HG03442 (cell line): ENCODE results near the gene FOXL1.

Source experiments
- ATAC-seq: cut with Tn5 transposase; IDR thresholded peaks from one replicate; pipeline ENCODE4 v1.9.1; 2021; ENCODE audit warnings: mild to moderate bottlenecking, moderate library complexity; ENCODE audit not compliant: unreplicated experiment

Gene FOXL1

GRCh38 chr16:86547286-86547685 lies 31.1 kb upstream of the FOXL1 start:
- no peak for ATAC-seq

DNA sequence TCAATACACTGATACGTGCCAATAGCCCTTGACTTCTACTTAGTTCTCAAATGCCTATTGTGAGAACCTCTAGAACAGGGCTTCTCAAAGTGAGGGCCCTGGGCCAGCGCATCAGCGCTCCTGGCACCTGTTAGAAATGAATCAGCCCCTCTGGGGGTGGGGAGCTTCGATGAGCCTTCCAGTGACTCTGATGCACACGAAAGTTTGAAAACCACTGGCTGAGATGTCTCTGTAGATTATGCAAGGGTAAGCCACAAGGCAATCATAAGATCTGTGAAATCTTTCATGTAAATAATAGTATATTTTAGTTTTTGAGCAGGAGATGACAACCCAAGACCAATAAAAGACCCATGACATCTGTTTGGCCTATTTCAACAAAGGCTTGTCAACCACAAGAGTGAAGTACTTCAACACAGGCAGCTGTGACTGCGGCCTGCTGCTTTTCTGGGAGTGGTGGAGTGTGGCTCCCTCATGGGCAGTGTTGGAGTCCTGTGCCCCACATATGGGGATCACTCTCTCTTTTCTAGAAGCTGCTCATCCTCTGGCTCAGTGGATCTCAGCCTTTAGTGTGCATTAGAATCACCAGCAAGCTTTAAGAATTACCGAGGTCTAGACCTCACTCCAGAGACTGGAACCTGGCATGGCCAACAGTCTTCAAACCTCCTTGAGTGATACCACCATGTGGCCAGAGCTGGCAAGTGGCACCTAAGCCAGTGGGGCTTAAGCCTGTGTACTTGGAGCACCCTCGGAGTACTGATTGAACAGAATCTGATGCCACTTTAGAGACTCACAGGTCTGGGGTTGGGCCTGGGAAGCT lies 29.1 kb upstream of the FOXL1 start:
- no peak for ATAC-seq

DNA sequence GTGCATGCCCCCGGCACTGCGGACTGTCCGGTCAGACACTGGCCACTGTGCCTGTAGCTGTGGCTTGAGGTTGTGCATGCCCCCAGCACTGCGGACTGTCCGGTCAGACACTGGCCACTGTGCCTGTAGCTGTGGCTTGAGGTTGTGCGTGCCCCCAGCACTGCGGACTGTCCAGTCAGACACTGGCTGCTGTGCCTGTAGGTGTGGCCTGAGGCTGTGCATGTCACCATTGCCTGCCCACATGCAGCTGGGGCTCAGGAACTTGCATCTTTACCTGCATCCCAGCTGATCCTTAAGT lies 28.5 kb upstream of the FOXL1 start:
- no peak for ATAC-seq

DNA sequence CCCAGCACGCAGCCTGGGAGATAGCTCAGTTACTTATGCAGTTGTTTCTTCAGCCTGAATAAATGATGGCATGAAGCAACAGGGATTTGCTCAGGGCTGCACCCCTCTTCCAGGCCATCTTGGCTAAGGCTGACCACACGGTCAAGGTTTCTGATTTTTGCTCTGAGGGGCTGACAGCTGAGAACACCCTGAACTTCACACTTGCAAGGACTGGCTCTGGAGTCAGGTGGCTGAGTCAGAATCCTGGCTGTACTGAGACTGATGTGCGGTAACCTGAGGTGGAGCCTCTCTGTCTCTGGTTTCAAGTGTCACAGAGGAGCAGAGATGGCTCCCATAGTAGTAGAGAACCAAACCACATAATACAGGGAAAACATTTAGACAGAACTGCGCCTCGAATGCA lies 28.1 kb upstream of the FOXL1 start:
- no peak for ATAC-seq

DNA sequence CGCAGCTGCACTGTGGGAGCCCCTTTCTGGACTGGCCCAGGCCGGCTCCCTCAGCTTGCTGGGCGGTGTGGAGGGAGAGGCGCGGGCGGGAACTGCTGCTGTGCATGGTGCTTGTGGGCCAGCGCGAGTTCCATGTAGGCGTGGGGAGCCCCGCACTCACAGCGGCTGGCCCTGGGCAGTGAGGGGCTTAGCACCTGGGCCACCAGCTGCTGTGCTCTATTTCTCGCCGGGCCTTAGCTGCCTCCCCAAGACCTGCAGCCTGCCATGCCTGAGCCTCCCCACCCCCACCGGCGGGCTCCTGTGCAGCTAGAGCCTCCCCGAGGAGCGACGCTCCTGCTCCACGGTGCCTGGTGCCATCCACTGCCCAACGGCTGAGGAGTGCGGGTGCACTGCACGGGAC lies 25.0 kb upstream of the FOXL1 start:
- no peak for ATAC-seq

DNA sequence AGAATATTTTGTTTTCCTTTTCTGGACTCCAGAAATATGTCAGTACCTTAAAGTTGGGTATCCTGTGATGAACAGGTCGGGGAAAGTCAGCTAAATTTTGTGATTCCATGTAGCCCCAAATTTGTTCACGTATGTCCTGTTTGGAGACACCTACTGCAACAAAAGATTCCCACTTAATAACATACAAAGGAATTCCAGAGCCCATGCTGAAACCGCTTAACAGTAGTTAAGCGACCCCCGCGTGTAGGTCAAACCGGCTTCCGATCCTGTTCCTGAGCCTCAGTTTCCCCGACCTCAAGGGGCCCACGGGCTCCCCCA lies 23.8 kb upstream of the FOXL1 start:
- ATAC-seq = no peak

GRCh38 chr16:86554917-86555703 lies 23.2 kb upstream of the FOXL1 start, which contains the start of gene MTHFSD:
Gene MTHFSD (minus strand): TSS chr16:86555235. CDS start chr16:86555184, 51 bp downstream.
- ATAC-seq = peak; percentile 85

- no peak for ATAC-seq
These were observed 22.7 kb upstream of the FOXL1 start for GRCh38 chr16:86555704-86556075.

GRCh38 chr16:86556576-86556975 lies 21.8 kb upstream of the FOXL1 start:
- ATAC-seq = no peak

DNA sequence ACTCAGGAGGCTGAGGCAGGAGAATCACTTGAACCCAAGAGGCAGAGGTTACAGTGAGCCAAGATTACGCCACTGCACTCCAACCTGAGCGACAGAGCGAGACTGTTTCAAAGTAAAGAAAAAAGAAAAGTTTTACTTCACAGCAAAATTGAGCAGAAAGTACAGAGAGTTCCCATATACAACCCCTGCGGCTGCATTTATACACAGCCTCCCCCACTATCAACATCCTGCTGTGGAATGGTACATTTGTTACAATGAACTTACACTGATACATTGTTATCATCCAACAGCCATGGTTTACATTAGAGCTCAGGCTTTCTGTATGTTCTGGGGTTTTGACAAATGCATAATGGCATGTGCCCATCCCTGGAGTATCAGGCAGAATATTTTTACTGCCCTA lies 20.8 kb upstream of the FOXL1 start:
- no peak for ATAC-seq

DNA sequence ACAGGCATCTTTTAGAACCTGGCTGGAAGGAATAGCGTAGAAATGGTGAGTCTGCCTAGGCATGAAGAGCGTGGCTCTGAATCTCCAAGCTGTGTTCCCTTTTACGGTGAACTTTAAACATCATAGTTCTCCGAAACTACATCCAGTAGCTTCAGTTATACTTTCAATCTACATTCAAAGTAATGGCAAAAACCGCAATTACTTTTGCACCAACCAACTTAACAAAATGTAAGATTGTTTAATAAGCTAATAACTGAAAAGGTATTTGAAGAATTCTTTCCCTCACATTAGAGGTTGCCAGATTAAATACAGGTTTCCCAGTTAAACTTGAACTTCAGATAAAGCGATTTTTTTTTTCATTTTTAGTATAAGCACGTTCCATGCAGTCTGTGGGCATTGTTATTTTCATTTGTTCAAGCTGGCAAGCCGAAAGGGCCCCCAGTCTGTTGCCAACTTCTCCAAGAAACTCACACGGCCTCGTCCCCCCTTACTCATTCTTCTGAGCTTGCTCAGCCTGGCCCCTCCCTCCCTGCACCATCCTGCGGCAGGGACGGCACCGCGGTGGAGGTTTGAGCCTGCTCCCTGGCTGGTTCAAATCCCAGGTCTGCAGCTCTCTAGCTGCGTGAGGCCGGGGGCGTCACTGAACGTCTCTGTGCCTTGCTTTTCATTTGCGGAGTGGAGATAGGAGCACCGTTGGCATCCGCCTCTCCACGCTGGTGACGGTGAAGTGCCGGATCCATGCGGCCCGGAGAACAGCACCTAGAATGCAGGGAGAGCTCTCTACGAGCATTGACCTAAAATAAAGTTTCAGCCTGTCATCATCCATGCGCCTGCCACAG lies 19.8 kb upstream of the FOXL1 start:
- ATAC-seq = no peak

DNA sequence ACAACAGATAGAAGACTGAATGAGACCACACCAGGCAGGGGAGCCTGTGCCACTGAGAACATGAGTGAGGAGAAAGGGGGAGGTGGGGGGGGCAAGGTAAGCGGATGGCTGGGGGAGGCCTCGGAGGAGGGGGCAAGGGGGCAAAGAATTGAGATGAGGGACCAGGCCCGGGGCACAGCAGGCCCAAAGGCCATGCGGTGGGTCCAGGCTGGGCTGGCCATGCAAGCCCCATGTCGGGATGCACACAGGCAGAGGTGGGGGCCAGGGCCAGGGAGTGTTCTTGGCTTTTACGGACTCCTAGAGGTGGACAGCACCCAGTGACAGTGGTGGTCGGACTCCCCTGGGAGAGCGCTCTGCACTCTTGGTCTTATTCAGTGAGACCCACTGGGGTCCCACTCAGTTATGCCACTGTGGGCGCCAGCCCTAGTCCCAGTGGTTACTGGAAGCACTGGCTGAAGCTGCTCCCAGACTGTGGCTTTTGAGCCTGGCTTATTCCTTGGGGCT lies 18.5 kb upstream of the FOXL1 start:
- ATAC-seq = no peak

- ATAC-seq = no peak
These were observed 16.0 kb upstream of the FOXL1 start for GRCh38 chr16:86562356-86562755.

DNA sequence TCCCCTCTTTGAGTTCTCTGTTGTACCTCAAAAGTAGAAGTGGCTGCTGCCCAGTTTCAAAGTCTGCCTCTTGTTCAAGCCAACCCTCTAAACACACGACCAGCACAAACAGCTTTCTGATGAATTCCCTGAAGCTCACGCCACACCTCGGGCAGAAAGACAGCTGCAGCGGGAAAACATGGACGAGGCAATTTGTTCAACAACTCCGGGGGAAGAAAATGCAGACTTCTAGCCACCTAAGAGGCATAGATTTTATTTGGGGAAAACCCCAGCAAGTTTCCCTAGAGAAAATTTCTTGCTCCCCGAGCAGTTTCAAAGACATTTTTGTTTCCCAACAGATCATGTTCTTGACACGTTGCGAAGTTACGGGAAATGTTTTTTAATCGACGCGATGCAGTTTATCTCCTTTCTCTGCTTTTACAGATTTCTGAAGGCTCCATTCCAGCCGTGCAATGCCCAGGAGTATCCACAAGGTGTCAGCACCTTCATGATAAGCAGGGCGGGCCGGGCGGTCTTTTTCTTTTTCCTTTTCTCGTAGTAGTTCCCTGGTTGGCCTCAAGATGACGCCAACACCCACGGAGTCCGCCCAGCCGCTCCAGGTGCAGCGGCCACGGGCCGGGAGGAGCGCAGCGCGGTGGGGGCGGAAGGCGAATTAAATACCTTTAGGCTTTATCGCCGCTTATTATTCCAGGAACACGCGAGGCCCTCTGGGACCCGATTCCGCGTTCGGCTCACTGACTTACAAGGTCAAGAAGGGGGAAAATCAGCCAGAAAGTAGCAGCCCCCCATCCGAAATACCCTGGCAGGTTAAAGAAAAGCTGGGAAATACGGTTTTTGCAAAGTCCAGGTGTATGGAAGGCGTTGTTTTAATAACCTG lies 14.6 kb upstream of the FOXL1 start:
- peak; percentile 75 for ATAC-seq

GRCh38 chr16:86565181-86565631 lies 13.1 kb upstream of the FOXL1 start:
- ATAC-seq = no peak

DNA sequence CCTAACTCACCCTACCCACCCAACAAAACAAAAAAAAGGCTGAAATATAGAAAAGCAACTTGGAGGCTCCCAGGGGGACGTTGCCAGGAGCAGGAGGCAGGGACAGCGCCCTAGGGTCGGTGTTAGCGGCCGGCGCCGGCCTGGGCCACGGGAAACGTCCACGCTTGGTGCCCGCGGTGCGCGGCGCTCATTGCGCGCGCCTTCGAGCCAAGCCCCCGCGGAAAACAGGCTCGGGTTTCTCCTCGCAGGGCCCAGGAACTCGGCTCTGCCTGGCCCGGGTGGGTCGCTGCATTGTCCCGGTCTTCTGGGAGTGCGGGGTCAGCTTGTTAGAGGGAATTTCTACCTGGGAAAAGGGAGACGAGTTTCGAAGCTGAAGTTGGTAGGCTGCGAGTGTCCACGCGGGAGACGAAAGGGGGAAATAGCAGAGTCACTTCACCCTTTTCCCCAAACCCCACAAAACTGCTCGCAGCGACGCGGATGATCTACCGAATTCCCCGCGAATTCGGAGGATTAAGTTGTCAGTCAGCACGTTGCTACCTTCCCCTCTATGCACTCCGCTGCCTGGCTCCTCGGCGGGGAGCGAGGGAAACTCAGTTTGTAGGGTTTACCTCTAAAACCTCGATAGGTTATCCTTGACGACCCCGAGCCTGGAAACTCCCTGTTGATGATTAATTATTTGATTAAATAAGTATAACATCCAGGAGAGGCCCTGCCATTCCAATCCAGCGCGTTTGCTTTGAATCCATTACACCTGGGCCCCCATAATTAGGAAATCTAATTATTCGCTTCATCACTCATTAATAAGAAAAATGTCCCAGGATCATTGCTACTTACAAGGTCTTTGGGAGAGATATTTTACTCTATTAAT lies 12.5 kb upstream of the FOXL1 start:
- no peak for ATAC-seq

- no peak for ATAC-seq
These were observed 11.8 kb upstream of the FOXL1 start, which contains the start of gene FOXC2 for GRCh38 chr16:86566601-86566965. Gene FOXC2 (plus strand): TSS chr16:86566829. CDS start chr16:86567336, 507 bp downstream.

DNA sequence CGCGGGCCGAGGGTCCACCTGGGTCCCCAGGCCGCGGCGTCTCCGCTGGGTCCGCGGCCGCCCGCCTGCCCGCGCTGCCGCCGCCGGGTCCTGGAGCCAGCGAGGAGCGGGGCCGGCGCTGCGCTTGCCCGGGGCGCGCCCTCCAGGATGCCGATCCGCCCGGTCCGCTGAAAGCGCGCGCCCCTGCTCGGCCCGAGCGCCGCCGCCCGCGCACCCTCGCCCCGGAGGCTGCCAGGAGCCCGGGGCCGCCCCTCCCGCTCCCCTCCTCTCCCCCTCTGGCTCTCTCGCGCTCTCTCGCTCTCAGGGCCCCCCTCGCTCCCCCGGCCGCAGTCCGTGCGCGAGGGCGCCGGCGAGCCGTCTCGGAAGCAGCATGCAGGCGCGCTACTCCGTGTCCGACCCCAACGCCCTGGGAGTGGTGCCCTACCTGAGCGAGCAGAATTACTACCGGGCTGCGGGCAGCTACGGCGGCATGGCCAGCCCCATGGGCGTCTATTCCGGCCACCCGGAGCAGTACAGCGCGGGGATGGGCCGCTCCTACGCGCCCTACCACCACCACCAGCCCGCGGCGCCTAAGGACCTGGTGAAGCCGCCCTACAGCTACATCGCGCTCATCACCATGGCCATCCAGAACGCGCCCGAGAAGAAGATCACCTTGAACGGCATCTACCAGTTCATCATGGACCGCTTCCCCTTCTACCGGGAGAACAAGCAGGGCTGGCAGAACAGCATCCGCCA lies 11.2 kb upstream of the FOXL1 start:
- no peak for ATAC-seq
